ENCODE measurements around the gene WTIP. TPM values are rescaled to one million over a fixed set of nuclear protein-coding genes. Genes with fewer than 3 reads are reported as not detected.

The WTIP gene
- total RNA-seq, 4 donors from 2014 or later: 0.49 to 9.3 (median 2.4) TPM

GRCh38 chr19:34494601-34495000 lies 13.0 kb downstream of the WTIP start:
- Histone ChIP-seq H3K4me3 (no peak overlapping the region), H3K4me1 (peaks cover 0 to 3% (median 0%) of the 10 kb centered on the region in 3 donors), H3K36me3 (peaks cover 3 to 81% (median 6%) of the 10 kb centered on the region in 3 donors), H3K27ac (no peak overlapping the region), H3K27me3 (no peaks in the 10 kb centered on the region), H3K9me3 (no peaks in the 10 kb centered on the region)
- 86 to 100% methylated on average over 3 of the region's 11 CpGs for WGBS, 2 donors
- TF ChIP-seq POLR2A (IDR thresholded peaks at IDR 0.05): no peak
- TF ChIP-seq, protein P1, sequence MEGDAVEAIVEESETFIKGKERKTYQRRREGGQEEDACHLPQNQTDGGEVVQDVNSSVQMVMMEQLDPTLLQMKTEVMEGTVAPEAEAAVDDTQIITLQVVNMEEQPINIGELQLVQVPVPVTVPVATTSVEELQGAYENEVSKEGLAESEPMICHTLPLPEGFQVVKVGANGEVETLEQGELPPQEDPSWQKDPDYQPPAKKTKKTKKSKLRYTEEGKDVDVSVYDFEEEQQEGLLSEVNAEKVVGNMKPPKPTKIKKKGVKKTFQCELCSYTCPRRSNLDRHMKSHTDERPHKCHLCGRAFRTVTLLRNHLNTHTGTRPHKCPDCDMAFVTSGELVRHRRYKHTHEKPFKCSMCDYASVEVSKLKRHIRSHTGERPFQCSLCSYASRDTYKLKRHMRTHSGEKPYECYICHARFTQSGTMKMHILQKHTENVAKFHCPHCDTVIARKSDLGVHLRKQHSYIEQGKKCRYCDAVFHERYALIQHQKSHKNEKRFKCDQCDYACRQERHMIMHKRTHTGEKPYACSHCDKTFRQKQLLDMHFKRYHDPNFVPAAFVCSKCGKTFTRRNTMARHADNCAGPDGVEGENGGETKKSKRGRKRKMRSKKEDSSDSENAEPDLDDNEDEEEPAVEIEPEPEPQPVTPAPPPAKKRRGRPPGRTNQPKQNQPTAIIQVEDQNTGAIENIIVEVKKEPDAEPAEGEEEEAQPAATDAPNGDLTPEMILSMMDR (IDR thresholded peaks at IDR 0.05): no peak
- no peak for DNase-seq
- intact Hi-C loops (cut with DNase I): no loop called here

DNA sequence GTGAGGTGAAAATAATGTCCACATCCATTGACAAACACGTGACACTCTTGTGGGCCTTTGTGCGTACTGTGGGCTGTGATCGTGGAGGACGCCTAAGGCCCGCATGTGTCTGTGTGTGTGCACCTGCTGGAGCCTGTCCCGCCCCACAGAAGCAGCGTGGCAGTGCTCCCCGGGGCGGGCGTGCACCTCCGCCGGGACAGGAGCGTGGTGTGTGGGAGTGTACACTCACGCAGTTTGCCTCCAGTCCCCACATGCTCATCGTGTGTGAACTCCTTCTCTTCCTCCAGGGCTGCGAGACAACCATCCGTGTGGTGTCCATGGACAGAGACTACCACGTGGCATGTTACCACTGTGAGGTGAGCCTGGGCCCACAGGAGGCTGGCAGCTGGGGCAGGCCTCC lies 13.9 kb downstream of the WTIP start:
- peaks cover 0 to 4% (median 0%) of the 10 kb centered on the region in 3 donors for H3K4me1 ChIP-seq
- intact Hi-C loops (cut with DNase I): loop anchor here (5.0 kb wide), 1 partner anchor 217 kb away; no protein-coding TSS in a partner anchor
- no peak for DNase-seq
- no peak overlapping the region for H3K27ac ChIP-seq
- no peaks in the 10 kb centered on the region for H3K9me3 ChIP-seq
- peaks cover 0 to 2% (median 0%) of the 10 kb centered on the region in 4 donors for H3K27me3 ChIP-seq
- H3K4me3 ChIP-seq: no peak overlapping the region
- TF ChIP-seq, protein P1 (IDR thresholded peaks at IDR 0.05): no peak
- no peak for TF ChIP-seq POLR2A (IDR thresholded peaks at IDR 0.05)
- peaks cover 3 to 77% (median 6%) of the 10 kb centered on the region in 3 donors for H3K36me3 ChIP-seq
- WGBS, 2 donors: 87 to 89% methylated on average over 12 to 15 of the region's 18 CpGs

GRCh38 chr19:34497112-34497805 lies 15.7 kb downstream of the WTIP start:
- TF ChIP-seq, protein P1 (IDR thresholded peaks at IDR 0.05): no peak
- TF ChIP-seq POLR2A (IDR thresholded peaks at IDR 0.05): no peak
- intact Hi-C loops (cut with DNase I): loop anchor here (5.0 kb wide), 1 partner anchor 215 kb away; no protein-coding TSS in a partner anchor
- H3K27ac ChIP-seq: no peak overlapping the region
- no peaks in the 10 kb centered on the region for H3K9me3 ChIP-seq
- H3K36me3 ChIP-seq: peaks cover 3 to 59% (median 6%) of the 10 kb centered on the region in 3 donors
- no peak for DNase-seq
- WGBS, 2 donors: 96% methylated on average over 6 to 9 of the region's 15 CpGs
- H3K27me3 ChIP-seq: peaks cover 0 to 6% (median 0%) of the 10 kb centered on the region in 4 donors
- H3K4me3 ChIP-seq: no peak overlapping the region
- peaks cover 0 to 18% (median 3%) of the 10 kb centered on the region in 3 donors for H3K4me1 ChIP-seq

DNA sequence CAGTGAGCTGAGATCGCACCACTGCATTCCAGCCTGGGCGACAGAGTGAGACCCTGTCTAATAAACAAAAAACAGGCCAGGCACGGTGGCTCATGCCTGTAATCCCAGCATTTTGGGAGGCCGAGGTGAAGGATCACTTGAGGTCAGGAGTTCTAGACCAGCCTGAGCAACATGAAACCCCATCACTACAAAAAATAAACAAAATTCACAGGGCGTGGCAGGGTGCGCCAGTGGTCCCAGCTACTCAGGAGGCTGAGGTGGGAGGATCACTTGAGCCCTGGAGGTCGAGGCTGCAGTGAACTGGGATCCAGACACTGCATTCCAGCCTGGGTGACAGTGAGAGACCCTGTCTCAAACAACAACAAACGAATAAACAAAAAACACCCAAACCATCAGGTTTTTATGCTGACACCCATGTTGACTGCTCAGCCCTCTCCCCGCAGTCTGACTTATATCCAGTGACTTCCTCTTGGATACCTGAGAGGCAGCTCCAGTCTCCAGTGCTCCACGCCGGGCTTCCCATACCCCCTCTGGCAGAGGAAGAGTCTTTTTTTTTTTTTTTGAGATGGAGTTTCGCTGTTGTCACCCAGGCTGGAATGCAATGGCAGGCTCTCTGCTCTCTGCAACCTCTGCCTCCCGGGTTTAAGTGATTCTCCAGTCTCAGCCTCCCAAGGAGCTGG lies 17.7 kb downstream of the WTIP start:
- Histone ChIP-seq H3K27me3 (peaks cover 0 to 6% (median 0%) of the 10 kb centered on the region in 4 donors), H3K4me3 (no peak overlapping the region), H3K4me1 (peaks cover 0 to 18% (median 3%) of the 10 kb centered on the region in 3 donors), H3K9me3 (no peaks in the 10 kb centered on the region), H3K36me3 (peaks cover 0 to 39% (median 0%) of the 10 kb centered on the region in 3 donors), H3K27ac (no peak overlapping the region)
- intact Hi-C loops (cut with DNase I): loop anchor here (5.0 kb wide), 1 partner anchor 213 kb away; no protein-coding TSS in a partner anchor
- no peak for DNase-seq
- TF ChIP-seq, protein P1 (IDR thresholded peaks at IDR 0.05): no peak
- TF ChIP-seq POLR2A (IDR thresholded peaks at IDR 0.05): no peak
- 79 to 82% methylated on average over 12 of the region's 13 CpGs for WGBS, 2 donors

GRCh38 chr19:34500656-34501120 lies 19.1 kb downstream of the WTIP start:
- H3K9me3 ChIP-seq: no peaks in the 10 kb centered on the region
- no peak overlapping the region for H3K27ac ChIP-seq
- intact Hi-C loops (cut with DNase I): no loop called here
- DNase-seq: no peak
- WGBS, 2 donors: 51 to 82% methylated on average over 6 to 7 of the region's 25 CpGs
- TF ChIP-seq, protein P1 (IDR thresholded peaks at IDR 0.05): no peak
- TF ChIP-seq POLR2A (IDR thresholded peaks at IDR 0.05): no peak
- peaks cover 0 to 25% (median 0%) of the 10 kb centered on the region in 3 donors for H3K36me3 ChIP-seq
- H3K4me3 ChIP-seq: no peak overlapping the region
- peaks cover 0 to 6% (median 0%) of the 10 kb centered on the region in 4 donors for H3K27me3 ChIP-seq
- H3K4me1 ChIP-seq: peaks cover 0 to 18% (median 6%) of the 10 kb centered on the region in 3 donors
